Measurements from ENCODE around the gene PRB3.

PRB3 gene

DNA sequence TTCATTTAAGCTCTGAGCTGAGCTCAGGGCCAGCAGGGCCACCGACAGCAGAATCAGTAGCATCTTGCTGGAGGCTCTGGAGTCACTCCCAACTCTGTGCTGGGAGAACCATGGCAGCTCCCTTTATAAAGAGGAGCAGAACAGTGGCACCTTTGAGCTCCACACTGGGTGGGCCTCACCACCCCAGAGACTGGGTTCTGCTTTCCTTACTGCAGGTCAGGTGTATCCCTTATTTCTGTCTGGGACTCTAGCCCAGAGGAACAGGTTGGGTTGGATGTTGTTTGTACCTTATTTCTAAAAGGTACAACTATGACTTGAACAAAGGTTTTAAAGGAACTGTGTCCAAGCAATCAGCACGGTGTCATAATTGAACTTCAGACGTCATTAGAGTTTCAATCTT lies at the start of gene PRB3:
PRB3 (minus strand) TSS at position 101 of the 400 bp plus-strand sequence; CDS start at position 63, 38 bp downstream.
- in situ Hi-C loops (cut with MboI; ENCODE audit: low sequenced_read_pairs), result no loop called here

DNA sequence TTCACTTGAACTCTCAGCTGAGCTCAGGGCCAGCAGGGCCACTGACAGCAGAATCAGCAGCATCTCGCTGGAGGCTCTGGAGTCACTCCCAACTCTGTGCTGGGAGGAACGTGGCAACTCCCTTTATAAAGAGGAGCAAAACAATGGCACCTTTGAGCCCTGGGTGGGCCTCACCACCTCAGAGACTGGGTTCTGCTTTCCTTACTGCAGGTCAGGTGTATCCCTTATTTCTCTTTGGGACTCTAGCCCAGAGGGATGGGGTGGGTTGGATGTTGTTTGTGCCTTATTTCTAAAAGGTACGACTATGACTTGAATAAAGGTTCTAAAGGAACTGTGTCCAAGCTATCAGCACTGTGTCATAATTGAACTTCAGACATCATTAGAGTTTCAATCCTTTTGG lies 40.8 kb upstream of the PRB3 start, which contains the start of gene PRB4:
PRB4 (minus strand) TSS at position 101 of the 400 bp plus-strand sequence; CDS start at position 63, 38 bp downstream.
- in situ Hi-C loops (cut with MboI; ENCODE audit: low sequenced_read_pairs), result no loop called here

DNA sequence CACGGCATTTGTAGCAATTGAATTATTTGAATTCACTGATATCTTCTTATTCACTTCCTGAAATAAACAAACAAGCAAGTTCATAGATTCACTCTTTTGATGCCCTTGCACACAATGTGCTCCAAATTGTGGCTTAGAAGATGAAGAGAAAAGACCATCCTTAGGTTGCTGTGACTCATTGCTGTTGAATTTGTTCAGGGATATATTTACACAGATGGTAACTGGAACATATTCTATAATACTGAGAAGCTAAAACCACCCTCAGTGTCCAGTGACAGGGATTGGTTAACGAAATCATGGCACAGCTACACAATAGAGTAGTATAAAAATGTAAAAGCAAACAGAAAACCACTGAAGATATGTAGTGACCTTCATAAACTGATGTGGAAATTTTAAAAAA lies 37.6 kb upstream of the PRB3 start:
- in situ Hi-C loops (cut with MboI; ENCODE audit: low sequenced_read_pairs), result no loop called here

DNA sequence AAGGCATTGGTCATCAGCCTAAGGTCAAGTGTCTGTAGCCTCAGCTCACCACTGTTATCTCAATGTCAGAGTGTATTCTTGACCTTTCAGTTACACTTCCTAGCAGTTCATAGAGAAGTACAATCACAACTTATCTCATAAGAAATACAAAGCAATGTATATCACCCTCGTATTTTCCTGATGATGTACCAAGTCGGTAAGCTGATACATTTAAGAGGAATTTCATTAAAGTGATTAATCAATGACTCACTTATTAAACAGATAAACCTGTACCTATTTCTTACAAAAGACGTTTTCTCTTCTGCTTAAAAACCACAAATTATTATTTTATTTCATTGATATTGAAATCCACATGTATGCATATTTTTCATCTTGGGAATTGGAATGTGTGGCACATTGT lies 3.9 kb upstream of the PRB3 start:
- in situ Hi-C loops (cut with MboI; ENCODE audit: low sequenced_read_pairs), result no loop called here

- in situ Hi-C loops (cut with MboI; ENCODE audit: low sequenced_read_pairs), result no loop called here
These were observed 5.0 kb downstream of the PRB3 start for GRCh38 chr12:11264501-11264900.

DNA sequence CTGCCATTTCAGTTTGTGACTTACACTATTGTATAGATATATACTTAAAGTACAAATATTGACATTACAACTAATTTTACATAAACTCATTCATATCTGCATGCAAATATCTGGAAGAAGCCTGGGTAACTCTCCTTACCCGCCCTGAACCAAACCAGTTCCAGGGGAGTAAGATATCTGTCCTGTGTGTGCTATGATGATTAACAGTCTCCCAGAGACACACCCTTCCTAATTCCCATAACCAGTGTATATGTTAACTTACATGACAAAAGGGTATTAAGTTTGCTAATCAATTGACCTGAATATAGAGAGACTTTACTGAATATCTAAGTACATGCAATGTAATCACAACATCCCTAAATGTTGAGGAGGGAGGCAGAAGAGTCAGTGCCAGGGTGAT lies 23.0 kb downstream of the PRB3 start:
- in situ Hi-C loops (cut with MboI; ENCODE audit: low sequenced_read_pairs), result loop anchor here (25.0 kb wide), 1 partner anchor 241 kb away; no protein-coding TSS in a partner anchor

- in situ Hi-C loops (cut with MboI; ENCODE audit: low sequenced_read_pairs), result loop anchor here (25.0 kb wide), 1 partner anchor 245 kb away; no protein-coding TSS in a partner anchor
These were observed 26.9 kb downstream of the PRB3 start for GRCh38 chr12:11242656-11243055.

GRCh38 chr12:11240348-11240930 lies 29.1 kb downstream of the PRB3 start:
- in situ Hi-C loops (cut with MboI; ENCODE audit: low sequenced_read_pairs), result loop anchor here (25.0 kb wide), 1 partner anchor 247 kb away; no protein-coding TSS in a partner anchor

- in situ Hi-C loops (cut with MboI; ENCODE audit: low sequenced_read_pairs), result loop anchor here (25.0 kb wide), 1 partner anchor 249 kb away; no protein-coding TSS in a partner anchor
These were observed 31.2 kb downstream of the PRB3 start for GRCh38 chr12:11238275-11238674.

GRCh38 chr12:11233532-11233931 lies 36.0 kb downstream of the PRB3 start:
- in situ Hi-C loops (cut with MboI; ENCODE audit: low sequenced_read_pairs), result loop anchor here (25.0 kb wide), 1 partner anchor 254 kb away; no protein-coding TSS in a partner anchor

- in situ Hi-C loops (cut with MboI; ENCODE audit: low sequenced_read_pairs), result loop anchor here (25.0 kb wide), 1 partner anchor 259 kb away; no protein-coding TSS in a partner anchor
These were observed 41.1 kb downstream of the PRB3 start for GRCh38 chr12:11228296-11228879.

GRCh38 chr12:11227373-11227772 lies 42.1 kb downstream of the PRB3 start:
- in situ Hi-C loops (cut with MboI; ENCODE audit: low sequenced_read_pairs), result loop anchor here (25.0 kb wide), 1 partner anchor 260 kb away; no protein-coding TSS in a partner anchor
